22Rv1 (cell line): ENCODE results near the gene SLC2A13.
A peak's percentile ranks its signal among the peaks of the same experiment; 100 is the strongest.

Experiments
- CTCF ChIP-seq: fragments of 450-650 bp; IDR thresholded peaks from 2 replicates; pipeline ENCODE4 v1.5.1; 2017; ENCODE audit warnings: mild to moderate bottlenecking
- ZFX ChIP-seq: fragments of 450-650 bp; IDR thresholded peaks from 2 replicates; pipeline ENCODE4 v1.6.1; 2017; ENCODE audit warnings: antibody characterized with exemption, borderline replicate concordance

DNA sequence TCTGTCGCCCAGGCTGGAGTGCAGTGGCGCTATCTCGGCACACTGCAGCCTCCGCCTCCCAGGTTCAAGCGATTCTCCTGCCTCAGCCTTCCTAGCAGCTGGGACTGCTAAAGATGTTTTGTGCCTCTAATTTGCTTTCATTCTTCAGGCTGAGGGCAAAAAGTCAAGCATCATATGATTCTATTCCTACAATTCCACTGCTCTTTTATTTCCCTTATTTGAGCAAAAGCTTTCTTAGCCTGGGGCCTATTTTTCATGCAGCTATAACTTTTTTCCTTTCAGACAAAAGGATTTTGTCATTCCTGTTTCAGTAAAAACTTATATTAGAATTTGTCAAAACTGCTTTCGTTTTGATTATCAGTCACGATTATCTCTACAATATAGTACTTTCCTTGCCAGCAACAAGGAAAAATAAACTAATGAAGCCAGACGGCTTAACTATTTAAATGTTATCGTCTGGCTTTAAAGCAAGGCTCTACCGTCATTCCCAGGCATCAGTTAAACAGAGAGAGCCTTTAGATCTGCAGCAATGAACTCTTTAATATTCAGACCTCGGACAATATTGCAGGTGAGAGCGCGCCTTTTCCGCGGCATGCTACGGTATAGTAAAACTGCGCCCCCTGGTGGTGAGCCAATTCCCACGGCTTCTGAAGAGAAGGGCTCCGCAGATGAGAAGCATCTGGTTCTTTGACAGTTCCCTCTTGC lies 1.4 kb upstream of the SLC2A13 start:
- TF ChIP-seq CTCF, result peak; percentile 95
- no peak for TF ChIP-seq ZFX
